Gastroesophageal sphincter (tissue), 4 donors: ENCODE results near the gene CHST15. TPM values are rescaled to one million over a fixed set of nuclear protein-coding genes. Genes with fewer than 3 reads are reported as not detected.

Source experiments
- ATAC-seq: fragments of 150-250 bp; one replicate; pipeline ENCODE4 v1.9.1; 2016; ENCODE audit warnings: mild to moderate bottlenecking, moderate library complexity
- H3K27ac ChIP-seq, 4 donors: fragments of 200-600 bp; sonication (generic) in 3 of 4; 1 replicate in 3 of 4; 2 replicates in 1 of 4; pipeline ENCODE4 v1.5.1; 2016 to 2019
- H3K27me3 ChIP-seq: fragments of 200-600 bp; sonication (generic); one replicate; pipeline ENCODE4 v1.5.1; 2019
- H3K36me3 ChIP-seq, 2 donors: fragments of 200-600 bp; sonication (generic); one replicate each; pipeline ENCODE4 v1.5.1; 2019; ENCODE audit warnings: control low read depth in 1 of 2
- H3K4me1 ChIP-seq, 3 donors: fragments of 200-600 bp; sonication (generic); 1 replicate in 2 of 3; 2 replicates in 1 of 3; pipeline ENCODE4 v1.5.1; 2016 to 2019; ENCODE audit warnings: control low read depth in 2 of 3
- H3K4me3 ChIP-seq, 2 donors: fragments of 200-600 bp; sonication (generic); one replicate each; pipeline ENCODE4 v1.5.1; 2019; ENCODE audit warnings: mild to moderate bottlenecking in 1 of 2, moderate library complexity in 1 of 2
- H3K9me3 ChIP-seq, 3 donors: fragments of 200-600 bp; sonication (generic); one replicate each; pipeline ENCODE4 v1.5.1; 2017 to 2019; ENCODE audit warnings: control low read depth in 2 of 3
- CTCF ChIP-seq, 4 experiments: fragments of 200-600 bp in 2 of 4; fragments of 450-650 bp in 2 of 4; sonication (generic) in 1 of 4; IDR thresholded peaks; one replicate each; pipeline ENCODE4 v1.5.1; 2017 to 2019; ENCODE audit warnings: antibody characterized with exemption in 4 of 4, mild to moderate bottlenecking in 2 of 4, moderate library complexity in 2 of 4
- EP300 ChIP-seq: sonication (generic); formaldehyde crosslinking; IDR thresholded peaks from one replicate; pipeline ENCODE4 v1.6.1; 2017; ENCODE audit warnings: antibody characterized with exemption, mild to moderate bottlenecking
- POLR2A ChIP-seq, 2 donors: fragments of 450-650 bp; IDR thresholded peaks; one replicate each; pipeline ENCODE4 v1.6.1; 2017; ENCODE audit warnings: antibody characterized with exemption in 2 of 2, mild to moderate bottlenecking in 2 of 2, moderate library complexity in 1 of 2
- POLR2AphosphoS5 ChIP-seq: sonication (generic); formaldehyde crosslinking; IDR thresholded peaks from one replicate; pipeline ENCODE4 v1.6.1; 2017; ENCODE audit warnings: antibody characterized with exemption
- WGBS, 2 donors: methylation state at CpG; one replicate each; pipeline ENCODE4 v1.1.5; 2018; ENCODE audit warnings: low coverage in 1 of 2; 5-methylcytosine and 5-hydroxymethylcytosine counted together
- total RNA-seq, 4 donors: library from RNA; depleted of rRNA; stranded (reverse); fragments of >200 nt; gene quantifications; one replicate each; pipeline ENCODE4 v1.1.0, GENCODE V29; 2016

Gene CHST15
- total RNA-seq, 4 donors from 2014 or later: 63.5 to 87.5 (median 74.3) TPM

DNA sequence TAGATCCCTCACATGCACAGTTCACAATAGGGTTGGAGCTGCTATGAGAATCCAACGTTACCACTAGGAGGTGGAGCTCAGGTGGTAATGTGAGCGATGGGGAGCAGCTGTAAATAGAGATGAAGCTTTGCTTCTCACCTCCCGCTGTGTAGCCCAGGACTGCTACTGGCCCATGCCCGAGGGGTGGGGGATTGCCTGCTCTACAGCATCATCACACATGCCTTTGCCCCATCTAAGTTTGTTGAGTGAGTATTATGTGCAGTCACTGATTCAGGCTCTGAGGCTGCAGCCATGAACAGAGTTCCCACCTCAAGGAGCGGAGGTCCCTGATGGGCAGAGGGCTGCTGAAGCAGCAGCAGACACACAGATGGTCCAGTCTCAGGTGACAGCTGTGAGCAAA, 94.1 kb downstream of the CHST15 start:
- H3K9me3 ChIP-seq: no peaks in the 10 kb centered on the region
- H3K27me3 ChIP-seq: no peaks in the 10 kb centered on the region
- WGBS, 2 donors: 100% methylated on average over 1 of the region's 5 CpGs; no CpG with 5 or more reads in 1 of the 2 donors
- peaks cover 0 to 5% of the 10 kb centered on the region in 2 donors for H3K36me3 ChIP-seq
- ATAC-seq: no peak
- H3K4me1 ChIP-seq: peaks cover 0 to 51% (median 14%) of the 10 kb centered on the region in 3 donors
- TF ChIP-seq CTCF (IDR thresholded peaks at IDR 0.05) (no peak), POLR2AphosphoS5 (no peak), POLR2A (IDR thresholded peaks at IDR 0.05) (no peak), EP300 (no peak)
- H3K27ac ChIP-seq: peak overlapping the region in 1 of 4 donors; percentile 26
- no peak overlapping the region for H3K4me3 ChIP-seq

DNA sequence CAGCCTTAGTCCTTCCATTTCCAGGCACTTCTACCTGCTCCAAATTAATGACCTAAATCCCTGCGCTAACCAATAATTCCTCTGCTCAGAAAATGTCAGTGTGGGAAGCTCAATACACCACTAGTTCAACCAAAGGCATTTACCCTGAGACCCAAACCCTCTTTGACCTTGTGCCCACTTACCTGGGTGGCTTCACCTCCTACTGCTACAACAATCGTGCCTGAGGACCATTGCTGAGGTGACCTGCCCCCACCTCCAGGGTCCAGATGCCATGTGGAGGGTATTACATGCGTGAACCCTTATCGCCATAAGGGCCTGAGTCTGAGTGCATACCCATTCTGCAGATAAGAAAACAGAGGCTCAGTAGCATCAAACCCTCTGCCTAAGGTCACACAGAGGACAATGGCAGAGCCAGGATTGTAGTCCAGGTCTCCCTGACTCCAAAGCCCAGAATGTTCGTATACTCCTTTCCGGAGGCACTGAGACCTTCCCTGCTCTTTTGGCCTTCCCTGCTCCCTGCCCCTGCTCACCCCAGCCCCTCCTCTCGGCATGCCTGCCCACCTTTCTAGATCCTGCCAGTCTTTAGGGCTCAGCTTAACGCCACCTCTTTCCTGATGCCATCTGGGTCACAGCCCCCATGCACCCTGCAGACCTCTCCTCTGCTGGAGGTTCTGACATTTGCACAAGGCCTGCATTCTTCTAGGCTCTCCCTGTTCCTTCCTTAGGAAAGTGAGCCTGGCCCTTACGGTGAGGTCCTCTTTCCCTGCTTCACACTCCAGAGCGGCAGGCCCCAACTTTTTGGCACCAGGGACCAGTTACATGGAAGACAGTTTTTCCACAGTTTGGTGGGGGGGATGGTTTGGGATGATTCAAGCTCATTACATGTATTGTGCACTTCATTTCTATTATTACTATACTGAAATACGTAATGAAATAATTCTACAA, 94.9 kb downstream of the CHST15 start:
- TF ChIP-seq CTCF (IDR thresholded peaks at IDR 0.05) (no peak), POLR2A (IDR thresholded peaks at IDR 0.05) (no peak), POLR2AphosphoS5 (no peak), EP300 (no peak)
- WGBS, 2 donors: 82 to 96% methylated on average over 8 to 9 of the region's 11 CpGs

DNA sequence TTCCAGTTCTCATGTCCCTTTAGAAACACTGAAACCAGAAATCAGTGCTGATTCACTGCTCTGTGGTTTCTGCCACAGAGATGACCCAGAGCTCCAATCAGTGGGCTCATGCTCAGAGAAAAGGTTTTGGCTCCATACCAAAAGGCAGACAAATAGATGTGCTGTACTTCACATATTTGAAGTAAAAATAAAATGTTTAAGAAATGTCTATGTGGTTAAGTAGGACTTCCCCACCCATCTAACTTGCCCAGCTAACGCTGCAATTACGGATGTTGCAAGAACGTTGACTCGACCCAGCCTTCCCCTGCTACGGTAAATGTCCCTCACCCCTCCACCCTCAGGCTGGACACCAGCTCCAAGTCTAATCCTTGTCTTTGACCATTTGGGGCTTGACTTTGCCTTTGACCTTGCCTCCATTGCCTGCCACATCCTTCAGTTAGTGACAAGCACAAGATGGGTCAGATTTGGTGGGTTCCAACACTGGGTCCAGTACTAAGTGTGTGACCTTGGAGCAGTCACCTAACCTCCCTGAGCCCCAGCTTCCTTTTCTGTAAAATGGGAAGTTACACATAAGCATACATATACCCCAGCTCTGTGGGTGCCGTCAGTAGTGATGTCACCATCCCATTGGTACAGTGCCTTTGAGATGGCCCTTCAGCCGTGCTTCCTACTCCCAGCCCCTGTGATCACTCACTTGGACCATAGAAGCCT, 95.8 kb downstream of the CHST15 start:
- Histone ChIP-seq H3K9me3 (no peaks in the 10 kb centered on the region), H3K4me3 (no peak overlapping the region), H3K27ac (peak overlapping the region in 3 of 4 donors; percentile 6 to 82 (median 51)), H3K36me3 (no peaks in the 10 kb centered on the region), H3K4me1 (peaks cover 0 to 46% (median 16%) of the 10 kb centered on the region in 3 donors), H3K27me3 (peaks cover 5% of the 10 kb centered on the region)
- ATAC-seq: peak; percentile 54
- TF ChIP-seq CTCF (IDR thresholded peaks at IDR 0.05): no peak
- peak; percentile 52 for TF ChIP-seq POLR2AphosphoS5
- TF ChIP-seq POLR2A (IDR thresholded peaks at IDR 0.05): no peak
- no peak for TF ChIP-seq EP300
- WGBS, 2 donors: 40 to 41% methylated on average over 5 to 7 of the region's 7 CpGs

More for the DNA sequence above, 94.9 kb downstream of the CHST15 start:
- Histone ChIP-seq H3K36me3 (no peaks in the 10 kb centered on the region), H3K4me1 (peaks cover 0 to 51% (median 16%) of the 10 kb centered on the region in 3 donors), H3K4me3 (no peak overlapping the region), H3K27ac (peak overlapping the region in 3 of 4 donors; percentile 6 to 82 (median 51)), H3K9me3 (no peaks in the 10 kb centered on the region), H3K27me3 (peaks cover 5% of the 10 kb centered on the region)
- ATAC-seq: no peak

DNA sequence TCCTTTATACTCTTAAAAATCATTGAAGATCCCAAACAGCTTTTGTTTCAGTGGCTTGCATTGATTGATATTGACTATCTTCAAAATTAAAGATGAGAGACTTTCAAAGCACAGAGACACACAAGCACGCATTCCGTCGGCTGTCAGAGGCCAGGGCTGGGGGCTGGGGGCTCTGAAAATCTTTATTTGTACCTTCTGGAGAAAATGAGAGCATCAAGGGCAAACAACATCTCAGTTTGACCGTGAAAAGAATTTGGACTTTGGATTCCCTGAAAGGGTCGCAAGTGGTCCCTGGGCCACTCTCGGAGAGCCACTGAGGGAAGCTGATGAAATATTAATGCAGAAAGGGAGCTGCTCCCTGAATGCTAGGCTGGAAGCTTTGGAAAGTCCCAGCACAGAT, 96.4 kb downstream of the CHST15 start:
- Histone ChIP-seq H3K36me3 (no peaks in the 10 kb centered on the region), H3K9me3 (no peaks in the 10 kb centered on the region), H3K4me3 (no peak overlapping the region), H3K4me1 (peaks cover 0 to 48% (median 16%) of the 10 kb centered on the region in 3 donors), H3K27me3 (peaks cover 10% of the 10 kb centered on the region), H3K27ac (peak overlapping the region in 3 of 4 donors; percentile 1 to 82 (median 51))
- no peak for TF ChIP-seq POLR2AphosphoS5
- TF ChIP-seq POLR2A (IDR thresholded peaks at IDR 0.05): no peak
- no peak for TF ChIP-seq EP300
- no peak for TF ChIP-seq CTCF (IDR thresholded peaks at IDR 0.05)
- ATAC-seq: no peak
- 84 to 85% methylated on average over 6 of the region's 6 CpGs for WGBS, 2 donors
